NCI-H2081 treated with DMSO at 0.1 percent for 48 hours (cell line): ENCODE data around the gene ARHGEF28.

ENCODE experiments used
- DNase-seq: peaks from one replicate; lab custom pipeline; 2025; lab: John Stamatoyannopoulos, UW

Gene ARHGEF28

DNA sequence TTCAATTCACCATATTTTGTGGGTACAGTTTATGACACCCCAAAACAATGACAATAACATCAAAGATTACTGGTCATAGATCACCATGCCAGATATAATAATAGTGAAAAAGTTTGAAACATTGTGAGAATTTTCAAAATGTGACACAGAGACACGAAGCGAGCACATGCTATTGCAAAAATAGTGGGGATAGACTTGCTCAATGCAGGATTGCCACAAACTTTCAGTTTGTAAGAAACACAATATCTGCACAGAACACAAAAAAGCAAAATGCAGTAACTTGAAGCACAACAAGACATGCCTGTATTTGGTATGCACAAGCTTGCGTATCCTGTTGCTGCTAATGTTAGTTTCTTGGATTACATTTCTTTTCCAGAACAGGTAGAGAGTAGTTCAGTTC, 35.8 kb downstream of the ARHGEF28 start:
- DNase-seq: no peak

- DNase-seq: no peak
Measured at GRCh38 chr5:73663161-73663859, 37.3 kb downstream of the ARHGEF28 start.

GRCh38 chr5:73663860-73664240, 37.9 kb downstream of the ARHGEF28 start:
- DNase-seq: no peak

- no peak for DNase-seq
Measured at GRCh38 chr5:73664796-73665195, 38.8 kb downstream of the ARHGEF28 start.

DNA sequence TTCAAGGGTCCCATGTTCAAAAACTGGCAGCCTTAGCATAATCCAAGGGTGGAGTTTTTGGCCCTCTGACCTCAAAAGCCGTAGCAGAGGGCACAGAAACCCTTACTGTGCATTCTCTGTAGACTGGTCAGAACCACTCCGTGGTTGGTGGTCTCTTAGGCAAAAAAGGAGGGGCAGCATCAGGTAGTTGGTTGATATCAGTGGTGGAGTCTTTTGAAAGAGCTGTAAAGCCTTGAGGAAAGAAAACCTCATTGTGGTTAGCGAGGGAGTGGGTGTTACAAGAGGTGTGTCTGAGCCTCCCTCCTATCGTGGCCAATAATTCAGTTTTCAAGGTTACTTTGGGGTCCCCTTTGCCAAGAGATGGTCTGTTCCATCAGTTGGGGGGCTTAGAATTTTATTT, 40.9 kb downstream of the ARHGEF28 start:
- no peak for DNase-seq

DNA sequence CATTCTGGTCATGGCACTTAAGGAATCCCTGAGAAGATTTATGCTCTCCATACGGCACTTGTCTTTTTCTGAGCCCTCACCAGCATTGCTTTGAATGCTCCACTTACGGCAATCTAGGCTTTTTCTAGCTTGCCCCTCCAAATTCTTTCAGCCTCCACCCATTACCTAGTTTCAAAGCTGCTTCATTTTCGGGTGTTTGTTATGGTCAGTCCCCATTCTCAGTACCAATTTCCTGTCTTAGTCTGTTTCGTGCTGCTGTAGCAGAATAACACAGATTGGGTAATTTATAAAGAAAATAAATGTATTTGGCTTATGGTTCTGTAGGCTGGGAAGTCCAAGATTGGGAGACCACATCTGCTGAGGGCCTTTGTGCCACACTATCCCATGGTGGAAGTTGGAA, 42.0 kb downstream of the ARHGEF28 start:
- DNase-seq: no peak

DNA sequence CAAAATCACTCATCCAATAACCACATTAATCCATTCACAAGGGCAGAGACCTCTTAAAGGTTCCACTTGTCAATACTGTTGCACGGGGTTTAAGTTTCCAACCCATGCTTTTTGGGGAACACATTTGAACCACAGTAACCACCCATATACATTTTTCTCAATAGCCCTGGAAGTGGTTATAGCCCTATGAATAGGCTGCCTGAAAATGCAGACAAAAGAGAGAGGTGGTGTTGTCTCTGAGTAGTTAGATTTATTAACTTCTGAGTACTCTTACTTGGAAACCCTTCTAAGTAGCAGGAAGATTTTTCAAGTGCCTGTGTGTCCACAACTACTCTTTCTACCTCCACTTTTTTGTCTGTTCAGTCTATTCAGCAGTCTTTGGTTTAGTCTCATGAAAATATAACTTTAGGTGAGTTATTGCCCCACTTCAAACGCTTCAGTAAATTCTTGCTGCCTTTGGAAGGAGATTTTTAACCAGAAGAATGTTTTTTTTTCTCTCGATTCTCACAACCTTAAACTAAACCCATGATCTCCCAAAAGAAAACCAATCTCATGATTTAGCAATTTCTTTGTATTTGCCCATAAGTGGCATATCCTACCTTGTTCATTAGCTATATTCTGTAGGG, 42.6 kb downstream of the ARHGEF28 start:
- no peak for DNase-seq

- DNase-seq: no peak
Measured at GRCh38 chr5:73670731-73671130, 44.7 kb downstream of the ARHGEF28 start.

GRCh38 chr5:73672132-73672531, 46.1 kb downstream of the ARHGEF28 start:
- no peak for DNase-seq

DNA sequence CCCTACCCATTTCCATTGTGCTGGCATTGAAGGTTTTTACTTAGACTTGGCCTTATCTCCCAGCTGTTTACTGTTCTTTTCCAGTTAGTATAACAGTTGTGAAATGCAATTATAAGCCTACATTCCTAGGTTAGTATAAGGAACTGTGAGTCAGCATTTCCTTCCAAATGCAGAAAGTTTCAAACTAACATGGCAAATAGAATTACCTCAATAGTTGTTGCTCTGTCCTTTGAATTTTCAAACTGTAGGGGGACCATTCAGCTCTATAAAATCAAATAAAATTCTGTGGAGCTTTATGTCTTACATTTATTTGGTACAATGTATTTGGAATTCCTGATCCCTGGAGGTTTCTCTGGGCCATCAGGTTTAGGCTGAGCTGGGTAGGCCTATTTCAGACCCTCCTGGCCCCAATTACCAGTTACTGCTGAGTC, 47.2 kb downstream of the ARHGEF28 start:
- no peak for DNase-seq

GRCh38 chr5:73674669-73675004, 48.6 kb downstream of the ARHGEF28 start:
- no peak for DNase-seq

- no peak for DNase-seq
Measured at GRCh38 chr5:73678322-73678740, 52.3 kb downstream of the ARHGEF28 start.

DNA sequence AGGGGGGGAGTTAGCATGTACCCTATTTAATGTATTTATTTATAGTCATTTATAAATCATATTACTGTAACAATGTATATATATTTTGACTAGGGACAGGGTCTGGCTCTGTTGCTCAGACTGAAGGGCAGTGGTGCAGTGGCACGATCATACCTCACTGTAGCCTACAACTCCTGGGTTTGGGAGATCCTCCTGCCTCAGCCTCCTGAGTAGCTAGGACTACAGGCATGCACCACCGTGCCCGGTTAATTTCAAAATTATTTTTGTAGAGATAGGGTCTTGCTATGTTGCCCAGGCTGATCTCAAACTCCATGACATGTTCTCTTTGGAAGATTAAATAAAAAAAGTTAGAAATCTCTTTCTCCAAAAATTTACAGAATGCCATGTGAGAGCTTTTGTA, 52.8 kb downstream of the ARHGEF28 start:
- DNase-seq: no peak

DNA sequence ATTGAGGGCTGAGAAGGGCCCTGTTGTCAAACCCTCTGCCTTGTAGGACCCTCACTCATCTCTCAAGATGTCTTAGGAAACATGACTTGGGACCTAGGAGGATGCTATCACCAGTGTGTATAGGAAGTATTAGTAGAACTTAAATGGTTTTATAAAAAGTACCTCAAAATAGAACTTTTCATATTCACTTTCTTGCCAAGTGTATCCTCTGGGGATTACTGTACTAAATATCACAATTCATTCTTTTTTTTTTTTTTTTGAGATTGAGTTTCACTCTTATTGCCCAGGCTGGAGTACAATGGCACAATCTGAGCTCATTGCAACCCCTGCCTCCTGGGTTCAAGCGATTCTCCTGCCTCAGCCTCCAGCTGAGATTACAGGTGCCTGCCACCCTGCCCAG, 56.2 kb downstream of the ARHGEF28 start:
- DNase-seq: no peak

GRCh38 chr5:73684691-73685090, 58.7 kb downstream of the ARHGEF28 start:
- DNase-seq: no peak

DNA sequence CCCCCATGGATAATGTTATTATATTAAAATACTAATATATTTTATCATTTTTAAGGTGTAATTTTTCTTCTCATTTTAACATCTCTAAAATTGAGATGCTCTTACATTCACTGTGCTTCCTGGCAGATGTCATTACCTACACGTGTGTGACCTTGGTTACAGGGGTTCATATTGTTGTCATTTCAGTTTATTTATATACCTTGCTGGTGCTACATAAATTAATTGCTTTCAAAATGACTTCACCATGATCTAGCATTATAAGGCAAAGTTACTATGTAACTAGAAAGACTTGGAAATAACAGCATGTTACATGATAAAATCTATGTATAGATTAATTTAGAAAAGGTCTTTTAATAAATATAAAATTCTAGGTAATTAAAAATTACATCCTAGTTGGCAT, 60.9 kb downstream of the ARHGEF28 start:
- DNase-seq: no peak

DNA sequence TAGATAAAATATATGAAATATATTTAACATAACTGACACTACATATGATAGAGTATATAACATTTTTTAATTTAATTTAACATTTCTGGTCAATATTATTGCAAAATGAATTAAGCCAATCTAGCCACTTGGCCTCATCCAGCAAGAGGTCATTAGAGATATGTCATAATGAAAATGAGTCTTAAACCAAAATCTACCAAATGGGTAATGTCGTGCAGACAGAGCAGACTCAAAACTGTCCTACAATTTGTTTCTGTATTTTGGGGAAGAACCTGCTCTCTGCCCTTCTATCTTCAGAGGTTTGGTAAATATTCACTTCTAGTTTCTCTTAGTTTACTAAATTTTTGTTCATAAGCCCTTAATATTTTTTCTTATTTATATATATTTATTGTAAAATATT, 61.4 kb downstream of the ARHGEF28 start:
- DNase-seq: no peak

DNA sequence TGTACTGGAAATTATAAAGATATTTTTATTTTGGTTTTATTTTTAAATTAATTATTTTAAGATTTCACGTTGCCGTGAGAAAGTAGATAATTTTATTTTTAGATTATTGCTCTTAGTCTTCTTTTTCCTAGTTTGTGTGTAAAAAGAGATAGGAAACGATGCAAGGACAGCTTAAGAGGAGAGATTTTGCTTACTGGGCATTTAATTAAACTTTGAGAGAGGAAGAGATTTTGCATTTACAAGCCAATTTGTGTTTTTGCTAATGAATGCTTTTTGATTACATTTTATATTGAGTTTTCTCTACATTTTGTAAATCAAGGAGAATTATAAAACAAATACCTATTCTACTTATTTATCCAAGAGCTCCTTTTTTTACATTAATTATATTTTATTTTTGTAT, 64.0 kb downstream of the ARHGEF28 start:
- DNase-seq: no peak

- no peak for DNase-seq
Measured at GRCh38 chr5:73691302-73692080, 65.5 kb downstream of the ARHGEF28 start.

GRCh38 chr5:73692166-73692640, 66.2 kb downstream of the ARHGEF28 start:
- no peak for DNase-seq

- DNase-seq: no peak
Measured at GRCh38 chr5:73692981-73693380, 67.0 kb downstream of the ARHGEF28 start.

DNA sequence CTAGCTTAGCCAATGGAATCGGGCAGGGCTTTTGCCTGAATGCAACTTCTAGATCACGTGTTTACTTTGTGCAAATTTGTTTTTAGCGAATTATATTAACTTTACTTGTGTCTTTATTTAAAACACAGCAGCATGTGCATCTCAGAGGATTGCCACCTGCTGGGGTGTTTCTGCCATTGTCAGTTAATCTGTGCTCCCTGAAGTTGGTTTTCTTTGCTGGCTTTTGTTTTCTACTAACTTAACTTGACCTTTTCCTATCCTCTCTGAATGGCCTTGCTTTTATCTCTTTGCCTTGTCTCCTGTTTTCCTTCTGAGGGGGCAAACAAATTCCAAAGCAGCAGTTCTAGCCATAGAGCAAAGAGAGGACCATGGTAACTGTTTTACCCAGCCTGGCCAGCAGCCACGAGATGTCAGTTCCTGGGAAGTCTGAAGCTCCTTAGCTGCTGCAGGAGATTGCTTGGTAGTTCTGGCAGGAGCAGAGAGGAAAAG, 67.6 kb downstream of the ARHGEF28 start:
- DNase-seq: no peak

DNA sequence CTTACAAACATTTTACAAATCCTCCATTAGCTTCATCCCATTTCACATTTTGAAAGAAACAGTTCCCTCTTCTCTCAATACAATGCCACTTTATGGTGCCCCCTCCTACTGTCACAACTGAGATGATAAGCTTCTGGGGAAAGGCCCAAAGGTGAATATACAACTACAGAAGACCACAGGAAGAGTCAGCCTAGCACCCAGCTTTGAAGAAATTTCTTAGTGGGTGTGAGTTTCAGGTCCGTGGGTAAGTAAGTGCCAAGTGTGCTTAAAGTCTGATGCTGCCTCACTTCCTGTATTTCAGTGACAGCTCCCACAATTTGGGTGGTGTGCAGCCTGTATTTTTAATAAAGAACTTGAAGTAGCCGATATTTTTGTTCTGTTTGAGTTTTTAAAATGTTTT, 68.1 kb downstream of the ARHGEF28 start:
- DNase-seq: no peak
